Pancreas (tissue), 10 donors: ENCODE results near the gene LRRC31. TPM values are rescaled to one million over a fixed set of nuclear protein-coding genes. Genes with fewer than 3 reads are reported as not detected.
A peak's percentile ranks its signal among the peaks of the same experiment; 100 is the strongest.

Source experiments
- ATAC-seq, 4 donors: fragments of 200-7000 bp; cut with Tn5 transposase; one replicate each; pipeline versions ENCODE4 v1.8.0 to v1.9.1; 2020; ENCODE audit warnings: mild to moderate bottlenecking in 4 of 4, moderate library complexity in 4 of 4
- DNase-seq, 6 donors: peaks; one replicate each; pipeline ENCODE4 v3.0.0-alpha.2; 2020
- FAIRE-seq: peaks from 2 replicates; lab custom pipeline; 2012; peaks lifted over from hg19 to GRCh38; lab: Jason Lieb, UNC
- H3K27ac ChIP-seq, 4 donors: fragments of 200-600 bp; sonication (generic); 1 replicate in 3 of 4; 2 replicates in 1 of 4; pipeline versions ENCODE4 v1.5.0 to v1.8.0; 2020
- H3K27me3 ChIP-seq, 4 donors: fragments of 200-600 bp; one replicate each; pipeline ENCODE4 v1.8.0; 2021
- H3K36me3 ChIP-seq, 3 donors: fragments of 200-600 bp; sonication (generic) in 1 of 3; one replicate each; pipeline versions ENCODE4 v1.5.0 to v1.8.0; 2020 to 2021
- H3K4me1 ChIP-seq, 3 donors: fragments of 200-600 bp; one replicate each; pipeline ENCODE4 v1.8.0; 2021
- H3K4me3 ChIP-seq, 4 donors: fragments of 200-600 bp; sonication (generic) in 2 of 4; one replicate each; pipeline versions ENCODE4 v1.5.0 to v1.8.0; 2020 to 2021
- H3K9me3 ChIP-seq, 4 donors: fragments of 200-600 bp; one replicate each; pipeline ENCODE4 v1.8.0; 2021
- CTCF ChIP-seq, 4 donors: fragments of 200-600 bp; sonication (generic) in 3 of 4; IDR thresholded peaks; one replicate each; pipeline versions ENCODE4 v1.5.0 to v1.8.0; 2021; ENCODE audit warnings: antibody characterized with exemption in 4 of 4
- WGBS, 2 donors: extraction: QIAGEN DNeasy Blood & Tissue Kit; methylation state at CpG; one replicate each; pipeline ENCODE4 v1.1.7; 2013; 5-methylcytosine and 5-hydroxymethylcytosine counted together
- intact Hi-C, 3 donors: fragments of 100-400 bp; cut with DNase I; formaldehyde crosslinking; loops; one replicate each; pipeline versions ENCODE4 v1.11.1 to v1.14.2; 2022
- polyA plus RNA-seq, 2 donors: library from polyadenylated mRNA; stranded (reverse); fragments of 200-250 nt; gene quantifications; one replicate each; pipeline ENCODE4 v1.2.3, GENCODE V29; 2013
- total RNA-seq, 6 donors: library from RNA; stranded (reverse); fragmentation: NEBNext Ultra II Directional in 4 of 6; extraction: Animal tissue kit (Norgen Biotek cat#: 25700) in 4 of 6; gene quantifications; one replicate each; pipeline versions ENCODE4 v1.2.1 to v1.2.4, GENCODE V29; 2021 to 2023
- donor health status: healthy with polysubstance abuse.
- donor health status: DM: no; HTN: no; CAD: no; lungs with moderate emphysema.
- donor health status: DM: no; HTN: no; CAD: no.
- donor health status: control.
- donor health status: control.
- donor health status: Bipolar disorder and iron deficiency.
- donor health status: DM: yes; HTN: yes; CAD: no.
- donor health status: DM: no; HTN: no; CAD: no.
- donor health status: DM: no; HTN: no; CAD: no.
- donor health status: DM: yes; HTN: yes; CAD: no.

LRRC31 gene
- total and polyA plus RNA-seq, 8 donors, result 0.19 TPM; not detected in 7

GRCh38 chr3:169879845-169880575 is 10.3 kb upstream of the LRRC31 start:
- no peak for DNase-seq
- ATAC-seq, result no peak
- no peak for FAIRE-seq
- H3K4me1 ChIP-seq, result no peaks in the 10 kb centered on the region
- H3K4me3 ChIP-seq, result no peak overlapping the region
- H3K36me3 ChIP-seq, result no peaks in the 10 kb centered on the region
- H3K9me3 ChIP-seq, result no peaks in the 10 kb centered on the region
- no peaks in the 10 kb centered on the region for H3K27me3 ChIP-seq
- no peak for TF ChIP-seq CTCF (IDR thresholded peaks at IDR 0.05)
- 60 to 77% methylated on average over 3 of the region's 3 CpGs for WGBS, 2 donors
- H3K27ac ChIP-seq, result no peak overlapping the region
- intact Hi-C loops, result no loop called here

- Histone ChIP-seq H3K36me3 (no peaks in the 10 kb centered on the region), H3K9me3 (no peaks in the 10 kb centered on the region), H3K4me3 (no peak overlapping the region), H3K27me3 (no peaks in the 10 kb centered on the region), H3K27ac (no peak overlapping the region), H3K4me1 (no peaks in the 10 kb centered on the region)
- DNase-seq (no peak), ATAC-seq (no peak), FAIRE-seq (no peak)
- 75 to 80% methylated on average over 8 of the region's 8 CpGs for WGBS, 2 donors
- intact Hi-C loops, result no loop called here
- no peak for TF ChIP-seq CTCF (IDR thresholded peaks at IDR 0.05)
Observed at GRCh38 chr3:169879013-169879557, 9.3 kb upstream of the LRRC31 start.

- no peaks in the 10 kb centered on the region for H3K36me3 ChIP-seq
- H3K4me1 ChIP-seq, result peaks cover 0 to 10% (median 8%) of the 10 kb centered on the region in 3 donors
- no peak for TF ChIP-seq CTCF (IDR thresholded peaks at IDR 0.05)
- DNase-seq, result no peak
- no peak overlapping the region for H3K27ac ChIP-seq
- FAIRE-seq, result no peak
- ATAC-seq, result peak in 1 of 4 donors; percentile 40
- intact Hi-C loops, result no loop called here
- no peaks in the 10 kb centered on the region for H3K27me3 ChIP-seq
- no peaks in the 10 kb centered on the region for H3K9me3 ChIP-seq
- H3K4me3 ChIP-seq, result no peak overlapping the region
- WGBS, 2 donors, result 84 to 91% methylated on average over 2 of the region's 2 CpGs
Observed at GRCh38 chr3:169871129-169871886, 1.6 kb upstream of the LRRC31 start.

- DNase-seq (no peak), ATAC-seq (no peak), FAIRE-seq (no peak)
- intact Hi-C loops, result no loop called here
- H3K9me3 ChIP-seq, result no peaks in the 10 kb centered on the region
- H3K27ac ChIP-seq, result no peak overlapping the region
- no peaks in the 10 kb centered on the region for H3K36me3 ChIP-seq
- no peak overlapping the region for H3K4me3 ChIP-seq
- 69 to 79% methylated on average over 2 of the region's 2 CpGs for WGBS, 2 donors
- peaks cover 0 to 10% (median 8%) of the 10 kb centered on the region in 3 donors for H3K4me1 ChIP-seq
- no peaks in the 10 kb centered on the region for H3K27me3 ChIP-seq
- no peak for TF ChIP-seq CTCF (IDR thresholded peaks at IDR 0.05)
Observed at GRCh38 chr3:169868369-169868768, 1.4 kb downstream of the LRRC31 start.
